Adrenal gland (tissue), 5 donors: ENCODE results near the gene CLDN9.

ENCODE experiments used
- CTCF ChIP-seq, 6 experiments: fragments of 450-650 bp in 4 of 6; fragments of 200-600 bp in 2 of 6; sonication (generic) in 1 of 6; IDR thresholded peaks; 1 replicate in 5 of 6; 2 replicates in 1 of 6; pipeline versions ENCODE4 v1.5.1 to v1.8.0; 2016 to 2021; ENCODE audit warnings: antibody characterized with exemption in 6 of 6, mild to moderate bottlenecking in 2 of 6, moderate library complexity in 1 of 6
- POLR2A ChIP-seq, 2 donors: fragments of 450-650 bp; IDR thresholded peaks; one replicate each; pipeline ENCODE4 v1.6.1; 2017; ENCODE audit warnings: antibody characterized with exemption in 2 of 2, mild to moderate bottlenecking in 2 of 2, moderate library complexity in 1 of 2
- donor health status: DM: no; HTN: no; CAD: no.

DNA sequence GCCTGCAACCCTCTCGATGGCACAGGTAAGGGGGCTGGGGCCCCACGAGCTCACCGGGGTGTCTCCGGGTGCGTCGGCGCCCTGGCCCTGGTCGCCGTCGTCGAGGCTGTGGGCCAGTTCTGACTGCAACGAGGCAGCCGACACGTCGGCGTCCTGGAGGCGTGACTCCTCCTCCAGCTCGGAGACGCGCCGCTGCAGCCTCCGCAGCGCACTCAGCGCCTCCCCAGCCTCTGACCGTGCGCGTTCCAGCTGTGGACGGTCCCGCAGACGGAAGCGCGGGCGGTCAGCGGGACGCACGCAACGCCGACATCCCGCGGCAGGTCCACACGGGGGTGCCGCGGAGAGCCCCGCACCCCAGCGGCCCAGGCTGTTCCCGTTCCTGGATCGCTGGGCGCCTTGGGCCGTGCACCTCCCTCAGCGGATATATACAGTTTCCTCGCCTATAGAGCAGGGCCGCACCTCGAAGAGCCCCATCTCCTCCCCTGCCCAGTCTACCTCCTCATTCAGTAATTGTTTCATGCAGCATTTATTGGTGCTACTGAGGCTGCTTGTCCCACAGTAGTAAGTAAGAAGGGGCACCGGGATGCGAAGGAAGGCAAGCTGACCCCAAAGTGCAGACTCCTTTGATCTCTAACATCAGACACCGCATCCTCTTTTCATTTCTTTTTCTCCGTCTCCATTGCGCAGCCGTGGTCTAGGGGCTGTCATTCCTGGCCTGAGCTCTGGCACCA lies 16.9 kb downstream of the CLDN9 start:
- TF ChIP-seq POLR2A (IDR thresholded peaks at IDR 0.05) = no peak
- no peak for TF ChIP-seq CTCF (IDR thresholded peaks at IDR 0.05)
